NOMO-1 treated with DMSO at 0.1 percent for 48 hours (cell line): Measurements from ENCODE around the gene INSIG2.
"Not testable (repeated sequence)": the region's sequence is repeated elsewhere in the genome, so short reads cannot be mapped to it uniquely, and the experiment has no call there.

Experiments used
- DNase-seq: peaks from one replicate; lab custom pipeline; 2025; ENCODE audit not compliant: unreplicated experiment; lab: John Stamatoyannopoulos, UW

Gene INSIG2

DNA sequence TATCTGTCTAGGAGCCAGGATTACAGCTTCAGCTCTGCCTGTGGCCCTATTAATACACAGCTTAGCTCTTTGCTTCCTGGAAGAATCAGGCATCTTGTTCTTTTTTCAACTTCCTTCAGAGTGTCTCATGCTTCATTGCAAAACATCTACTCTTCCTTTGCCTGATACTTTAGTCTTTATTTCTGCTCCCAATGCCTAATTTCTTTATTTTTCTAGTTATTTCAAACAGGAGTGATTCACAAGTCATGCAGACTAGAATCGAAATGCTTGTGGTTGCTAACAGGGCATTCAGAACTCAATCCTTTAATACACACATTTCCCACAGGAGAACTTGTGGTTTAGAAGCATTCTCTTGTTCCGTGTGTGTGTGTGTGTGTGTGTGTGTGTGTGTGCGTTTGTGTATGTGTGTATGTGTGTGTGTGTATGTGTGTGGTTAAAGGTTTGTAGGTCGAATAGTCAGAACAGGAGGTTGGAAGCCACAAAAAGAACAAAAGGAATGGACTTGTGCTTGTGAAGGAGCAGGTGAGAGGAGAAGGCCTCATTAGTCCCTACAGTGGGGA is 28.3 kb upstream of the INSIG2 start:
- peak; percentile 32 for DNase-seq

DNA sequence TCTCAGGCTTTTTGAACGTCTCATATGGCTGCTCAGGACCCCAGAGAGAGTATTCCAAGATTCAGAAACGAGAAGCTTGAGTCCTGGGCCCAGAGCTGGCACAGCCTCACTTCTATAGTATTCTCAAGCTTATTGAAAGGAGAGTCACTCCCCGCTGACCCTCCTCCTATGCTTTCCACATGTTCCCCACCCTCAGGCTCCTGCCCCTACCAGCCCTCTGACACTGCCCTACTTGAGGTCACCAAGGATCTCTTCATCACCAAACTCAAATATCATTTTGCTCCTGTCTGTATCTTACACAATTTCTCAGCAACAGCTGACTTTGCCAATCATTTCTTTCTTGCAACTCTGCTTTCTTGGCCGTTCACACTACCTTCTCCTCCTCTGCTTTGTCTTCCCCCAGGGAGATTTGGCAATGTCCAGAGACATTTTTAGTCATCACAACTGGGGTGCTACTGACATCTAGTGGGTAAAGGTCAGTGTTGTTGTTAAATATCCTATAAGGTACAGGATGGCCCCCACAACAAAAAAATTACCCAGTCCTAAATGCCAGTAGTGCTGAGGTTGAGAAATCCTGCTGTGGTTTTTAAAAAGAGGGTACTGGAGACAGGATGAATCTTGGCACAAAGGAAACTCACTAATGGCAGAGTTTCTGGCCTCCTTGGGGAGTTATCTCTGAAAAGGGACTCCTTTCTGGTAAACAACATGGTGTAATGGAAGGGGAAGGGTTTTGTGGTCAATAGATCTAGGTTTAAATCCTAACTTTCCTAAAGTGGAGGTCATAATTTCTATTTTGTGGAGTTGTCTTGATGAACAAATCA is 26.9 kb upstream of the INSIG2 start:
- DNase-seq, result peak; percentile 80

DNA sequence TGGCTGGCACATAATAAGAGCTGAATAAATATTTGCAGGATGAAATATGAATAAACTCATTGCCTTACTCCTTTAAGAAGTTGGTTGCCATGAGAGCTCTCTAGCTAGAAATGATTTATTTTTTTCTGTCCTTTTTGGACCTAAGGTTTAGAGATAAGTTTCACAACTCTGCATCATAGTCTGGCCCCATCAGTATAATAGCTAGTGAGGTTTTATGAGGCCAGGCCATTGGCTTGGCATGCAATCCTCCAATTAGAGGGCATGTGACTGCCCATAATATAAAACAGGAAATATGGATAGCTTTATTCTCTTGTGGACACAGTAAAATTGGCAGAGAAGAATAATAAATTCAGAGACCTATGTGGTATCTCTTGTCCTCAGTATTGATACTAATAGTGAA is 26.2 kb upstream of the INSIG2 start:
- DNase-seq, result peak; percentile 53

DNA sequence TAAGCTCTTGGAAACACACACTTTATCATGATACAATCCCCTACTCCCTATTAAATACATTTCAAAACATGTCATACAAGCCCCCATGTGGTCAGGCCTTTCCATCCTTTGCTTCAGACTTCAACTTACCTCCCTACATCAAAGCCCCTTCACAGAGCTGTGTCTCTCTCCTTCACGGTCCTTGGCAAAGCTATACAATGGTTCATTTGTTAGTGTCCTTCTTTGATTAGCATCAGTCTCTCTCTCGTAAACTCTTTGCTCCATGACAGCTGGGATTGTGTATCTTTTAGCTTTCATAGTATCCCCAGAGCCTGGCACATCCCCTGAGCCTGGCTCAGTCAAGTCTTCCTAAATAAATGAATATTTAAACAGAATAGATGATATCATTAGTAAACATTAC is 25.6 kb upstream of the INSIG2 start:
- no peak for DNase-seq

DNA sequence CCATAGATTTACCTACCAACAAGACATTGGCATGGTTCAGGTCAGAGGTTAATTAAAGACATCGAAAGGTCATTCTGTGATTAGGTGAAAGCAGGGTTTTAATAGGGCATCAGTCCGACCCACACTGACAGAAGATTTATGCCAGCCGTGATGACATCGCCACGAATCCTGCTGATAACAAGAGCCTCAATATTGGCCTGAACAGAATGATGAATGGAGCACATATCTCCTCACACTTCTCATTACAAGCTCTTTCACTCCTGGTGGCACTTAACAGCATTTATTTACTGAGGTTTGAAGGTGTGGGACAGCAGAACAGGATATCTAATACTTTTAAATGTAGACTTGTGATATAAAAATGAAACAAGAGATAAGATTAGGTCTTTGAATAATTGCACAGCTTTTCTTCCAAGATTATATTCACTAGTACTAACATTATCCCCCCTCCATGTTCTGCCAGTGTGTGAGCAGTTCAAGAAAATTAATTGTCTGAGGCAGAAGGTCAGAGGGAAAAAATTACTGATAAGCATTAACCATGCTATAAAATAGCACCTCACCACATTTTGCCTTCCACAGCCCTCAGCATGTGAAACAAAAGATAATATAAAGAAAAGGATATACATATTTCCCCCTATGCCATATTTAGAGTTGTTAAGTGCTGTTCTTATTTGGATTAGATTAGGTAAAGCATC is 23.1 kb upstream of the INSIG2 start:
- no peak for DNase-seq

DNA sequence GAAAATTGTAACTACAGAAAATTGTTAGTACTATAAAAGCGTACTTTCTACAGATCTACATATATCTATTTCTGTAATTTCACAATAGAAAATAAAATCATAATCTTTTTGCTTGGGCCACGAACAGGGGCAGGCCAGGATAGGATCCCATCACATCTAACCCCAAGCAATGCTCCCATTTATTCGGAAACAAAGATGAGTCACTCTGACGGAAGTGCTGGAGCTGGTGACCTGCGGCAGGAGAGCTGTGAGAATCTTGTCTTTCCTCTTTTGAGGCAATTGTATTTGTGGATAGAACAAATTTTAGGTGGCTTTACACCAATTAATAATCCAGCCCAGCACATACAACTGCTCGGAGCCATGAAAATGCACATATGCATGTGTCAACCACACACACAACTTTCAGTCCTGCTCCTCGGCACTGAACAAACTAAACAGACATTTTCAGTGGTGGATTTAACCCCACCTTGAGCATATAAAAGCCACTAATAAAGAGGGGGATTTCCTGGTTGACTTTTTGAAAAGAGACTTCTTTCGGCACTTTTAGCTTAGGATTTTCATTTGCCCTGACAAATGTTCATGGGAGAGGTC is 22.3 kb upstream of the INSIG2 start:
- DNase-seq, result no peak

DNA sequence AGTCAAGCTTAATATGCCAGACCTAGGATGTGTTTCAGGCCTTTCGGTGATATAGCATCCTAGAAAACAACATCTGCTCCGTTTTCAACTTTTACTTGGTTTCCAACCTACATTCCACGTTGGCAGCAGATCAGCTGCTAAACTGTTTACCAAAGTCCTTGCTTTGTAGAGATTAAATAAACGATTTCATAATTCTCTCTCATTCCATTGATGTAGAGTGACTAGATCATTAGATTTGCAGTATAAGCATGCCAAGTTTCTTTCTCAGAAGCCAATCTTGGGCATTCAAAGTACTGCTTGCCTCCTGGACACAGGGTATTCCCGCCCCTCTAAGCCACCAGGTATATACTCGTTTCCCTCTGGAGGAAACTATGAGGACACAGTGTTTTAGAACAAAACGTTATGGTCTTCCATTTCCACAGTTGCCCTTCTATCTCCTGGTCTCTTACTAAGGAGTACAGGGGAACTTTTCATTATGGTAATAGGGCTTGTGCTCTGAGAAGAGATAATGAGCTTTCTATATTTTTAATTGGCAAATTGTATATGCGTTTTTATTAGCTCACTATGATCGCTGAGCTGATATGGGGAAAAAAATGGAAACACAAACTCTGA is 10.5 kb upstream of the INSIG2 start:
- DNase-seq, result no peak

DNA sequence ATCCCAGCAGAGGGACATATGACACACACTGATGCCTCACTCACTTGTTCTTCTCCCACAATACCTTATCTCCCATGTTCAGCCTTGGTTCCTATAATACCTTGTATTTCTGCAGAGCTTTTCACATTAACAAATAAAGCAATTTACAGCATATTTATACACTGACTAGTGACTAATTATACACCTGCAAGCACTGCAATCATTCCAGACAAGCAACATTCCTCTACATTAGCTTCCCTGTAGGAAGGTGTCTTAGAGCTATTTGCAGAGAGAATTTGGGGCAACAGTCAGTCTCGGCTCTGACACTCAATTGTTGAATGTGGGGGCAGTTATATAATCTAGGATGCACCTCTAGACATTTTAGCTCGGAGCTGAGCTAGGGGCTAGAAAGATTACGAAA is 9.5 kb upstream of the INSIG2 start:
- no peak for DNase-seq

DNA sequence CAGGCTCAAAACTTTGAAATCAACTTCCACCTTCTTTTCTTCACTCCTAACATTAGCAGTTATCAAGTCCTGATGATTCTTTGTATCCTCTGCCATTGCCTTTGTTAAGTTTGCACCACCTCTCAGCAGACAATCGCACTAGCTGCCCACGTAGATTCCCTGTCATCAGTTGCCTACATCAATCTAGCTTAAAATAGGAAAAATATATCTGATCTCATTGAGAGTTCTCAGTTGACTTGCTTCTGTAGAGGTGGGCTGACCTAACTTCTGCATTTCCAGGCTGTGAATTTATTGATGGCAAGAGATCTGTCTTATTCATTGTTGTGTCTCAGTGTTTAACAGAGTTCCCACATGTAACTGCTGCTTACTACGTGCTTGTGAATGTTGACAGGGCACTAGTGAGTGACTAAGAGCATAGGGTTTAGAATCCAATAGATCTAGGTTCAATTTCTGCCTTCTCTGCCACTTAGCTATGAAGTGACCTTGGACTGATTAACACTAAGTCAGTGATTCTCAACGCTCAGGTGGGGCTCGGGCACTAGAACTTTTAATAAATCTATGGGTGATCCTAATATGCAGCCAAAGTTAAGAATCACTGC is 3.7 kb upstream of the INSIG2 start:
- DNase-seq, result no peak

DNA sequence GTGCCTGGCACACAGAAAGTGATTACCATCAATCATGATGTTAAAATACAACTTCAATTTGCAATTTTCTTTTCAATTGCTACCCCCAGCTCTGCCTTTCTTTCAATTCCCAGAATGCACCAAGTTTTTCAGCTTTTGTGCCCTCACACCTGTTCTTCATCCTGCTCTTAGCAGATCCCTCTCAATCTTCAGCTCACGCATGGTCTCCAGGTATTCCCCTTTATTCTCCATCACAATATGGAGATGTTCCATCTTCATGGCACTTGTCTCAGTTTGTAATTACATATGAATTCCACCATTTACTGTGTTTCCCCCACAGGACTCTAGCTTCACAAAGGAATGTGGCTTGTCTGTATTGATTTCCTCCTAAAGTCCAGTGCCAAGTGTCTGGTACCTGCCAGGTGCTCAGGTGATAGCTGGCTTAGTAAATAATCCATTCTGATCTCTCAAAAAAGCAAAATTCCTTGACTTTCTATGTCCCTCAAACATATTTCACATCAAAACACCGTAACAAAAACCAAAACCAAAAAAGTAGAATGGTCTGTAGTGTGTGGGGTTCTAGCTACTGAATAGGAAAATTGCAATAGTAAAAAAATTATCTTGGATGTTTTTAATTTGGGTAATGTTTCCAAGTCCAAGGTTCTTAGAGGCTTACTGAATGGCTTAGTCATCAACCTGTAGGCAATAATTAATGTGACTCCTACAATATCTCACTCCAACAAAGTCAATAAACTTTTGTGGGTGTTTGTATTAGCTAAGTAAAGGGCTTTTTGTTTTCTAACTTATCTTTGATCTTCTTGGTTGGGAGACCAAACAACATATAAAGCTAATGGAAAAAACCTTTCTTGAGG is 2.9 kb upstream of the INSIG2 start:
- DNase-seq, result no peak

DNA sequence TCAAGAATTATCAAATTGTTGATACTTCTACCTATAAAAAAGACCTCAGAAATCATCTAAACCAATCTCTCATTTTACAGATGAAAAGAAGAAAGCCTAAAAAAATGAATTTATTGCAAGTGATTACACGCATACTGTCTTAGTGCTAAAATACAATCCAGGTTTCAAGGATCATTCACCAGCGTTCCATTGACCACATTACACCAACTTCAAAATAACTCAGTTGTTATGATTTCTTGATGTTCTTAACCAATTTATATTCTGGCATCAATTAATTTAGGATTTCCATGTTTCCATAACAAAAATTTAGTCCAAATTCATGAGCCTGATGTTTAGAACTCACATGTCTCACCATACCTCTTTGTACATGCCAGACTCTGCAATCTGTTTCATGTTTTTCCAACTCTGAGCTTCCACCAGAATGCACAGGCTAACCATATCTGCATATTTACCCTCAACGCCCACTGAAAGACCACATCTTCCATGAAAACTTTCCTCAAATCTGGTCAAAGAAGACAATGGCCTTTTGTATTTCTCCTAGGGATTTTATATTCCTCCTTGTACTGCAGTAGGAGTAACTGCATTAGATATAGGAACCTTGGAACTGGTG is 2.1 kb upstream of the INSIG2 start:
- DNase-seq, result no peak

DNA sequence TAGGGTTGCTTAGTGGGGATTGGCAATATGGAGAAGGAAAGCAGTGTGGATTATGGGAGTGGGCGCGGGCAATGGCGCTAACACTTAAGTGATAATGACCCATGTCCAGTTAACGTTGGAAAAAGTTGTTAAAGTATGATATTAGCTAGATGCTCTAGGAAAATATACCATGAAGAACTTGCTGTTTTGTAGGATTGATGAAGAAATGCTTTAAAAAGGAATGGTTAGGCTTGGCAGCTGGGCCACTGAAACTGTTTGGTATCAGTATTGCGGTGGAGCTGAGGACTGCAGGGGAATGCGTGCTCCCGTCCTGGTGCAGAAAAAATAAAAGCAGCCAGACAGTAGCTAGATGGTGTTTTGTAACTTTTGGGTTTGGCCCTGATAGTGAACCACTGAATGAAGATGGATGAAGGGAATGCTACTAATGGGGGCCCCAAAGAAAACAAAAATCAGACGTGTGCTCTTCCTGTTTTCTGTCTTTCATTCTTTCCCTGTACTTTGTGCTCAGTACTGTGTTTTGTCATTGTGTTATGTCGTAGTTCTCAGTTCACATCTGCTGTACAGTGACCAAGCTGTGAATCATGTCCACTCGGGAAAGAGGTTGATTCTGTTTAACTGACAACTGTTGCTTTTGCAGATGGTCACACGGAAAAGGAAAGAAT is 999 bp downstream of the INSIG2 start:
- peak; percentile 51 for DNase-seq

DNA sequence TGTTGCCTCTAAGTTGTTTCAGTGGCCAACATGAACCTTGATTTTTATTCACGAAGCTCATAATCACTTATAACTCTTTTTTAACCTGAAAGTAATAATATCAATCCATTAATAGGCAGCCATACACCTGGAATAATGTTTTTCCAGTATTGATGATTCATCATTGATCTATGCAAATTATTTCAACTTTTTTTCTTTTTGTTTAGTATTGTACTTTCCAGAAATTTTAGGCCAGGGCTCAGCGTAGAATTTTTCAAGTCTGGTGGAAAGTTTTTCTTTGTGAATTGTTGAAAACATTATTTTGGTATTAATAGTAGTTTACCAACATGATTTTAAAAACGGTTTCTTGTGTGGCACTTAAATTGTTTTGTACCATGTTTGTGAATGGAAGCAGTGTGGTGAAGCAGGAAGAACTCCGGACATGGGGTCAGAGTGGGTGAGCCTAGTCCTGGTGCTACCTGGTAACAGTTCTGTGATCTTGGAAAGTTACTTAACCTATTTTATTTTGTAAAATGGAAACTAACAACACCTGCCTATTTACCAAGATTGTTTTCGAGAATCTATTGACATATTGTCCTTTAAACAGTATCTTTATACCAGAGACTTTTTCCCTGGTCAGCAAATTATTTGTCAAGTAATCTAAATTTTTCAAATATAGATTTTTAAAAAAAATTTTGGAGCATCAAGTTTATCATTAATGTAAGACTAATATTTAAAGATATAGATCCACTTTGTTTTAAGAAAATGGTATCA is 2.3 kb downstream of the INSIG2 start:
- DNase-seq, result no peak

DNA sequence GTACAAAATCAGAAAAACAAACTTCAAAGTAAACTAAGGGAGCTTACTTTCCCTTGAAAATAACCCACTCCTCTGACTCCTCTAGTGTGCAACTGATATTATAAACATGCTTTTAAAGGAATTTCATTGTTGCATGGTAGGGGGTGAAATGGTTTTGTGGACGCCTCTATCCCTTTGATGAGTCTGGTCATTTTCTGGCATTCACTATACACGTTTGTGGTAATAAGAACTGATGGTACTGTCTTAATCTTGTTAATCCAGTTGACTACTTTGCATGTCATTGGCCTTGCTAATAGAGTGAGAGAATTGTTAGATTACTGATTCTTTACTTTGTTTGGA is 2.8 kb downstream of the INSIG2 start:
- DNase-seq, result no peak

DNA sequence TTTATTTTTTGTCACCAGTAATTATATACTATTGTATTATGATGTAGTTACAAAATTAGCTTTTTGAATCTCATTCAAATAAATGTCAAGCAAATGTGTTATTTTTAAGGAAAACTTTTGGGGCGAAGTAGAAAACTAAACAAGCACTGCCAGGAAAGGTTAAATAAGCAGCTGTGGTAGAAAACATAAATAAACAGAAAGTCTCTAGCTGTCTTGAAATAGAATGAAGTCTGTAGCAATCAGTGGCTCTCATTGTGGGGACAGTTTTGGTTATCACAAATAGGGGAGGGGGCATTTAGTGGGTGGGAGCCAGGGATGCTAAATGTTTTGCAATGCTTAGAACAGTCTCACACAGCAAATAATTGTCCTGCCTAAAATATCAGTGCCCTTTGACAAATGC is 3.4 kb downstream of the INSIG2 start:
- DNase-seq, result no peak

DNA sequence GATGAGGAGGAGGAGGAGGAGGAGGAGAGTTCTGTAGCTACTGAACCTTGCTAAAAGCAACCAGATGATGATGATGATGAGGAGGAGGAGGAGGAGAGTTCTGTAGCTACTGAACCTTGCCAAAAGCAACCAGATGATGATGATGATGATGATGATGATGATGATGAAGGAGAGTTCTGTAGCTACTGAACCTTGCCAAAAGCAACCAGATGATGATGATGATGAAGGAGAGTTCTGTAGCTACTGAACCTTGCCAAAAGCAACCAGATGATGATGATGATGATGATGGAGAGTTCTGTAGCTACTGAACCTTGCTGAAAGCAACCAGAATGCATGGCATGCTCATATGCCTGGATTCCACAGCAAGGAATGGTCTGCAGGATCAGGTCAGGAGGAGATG is 5.8 kb downstream of the INSIG2 start:
- DNase-seq, result not testable (repeated sequence)

DNA sequence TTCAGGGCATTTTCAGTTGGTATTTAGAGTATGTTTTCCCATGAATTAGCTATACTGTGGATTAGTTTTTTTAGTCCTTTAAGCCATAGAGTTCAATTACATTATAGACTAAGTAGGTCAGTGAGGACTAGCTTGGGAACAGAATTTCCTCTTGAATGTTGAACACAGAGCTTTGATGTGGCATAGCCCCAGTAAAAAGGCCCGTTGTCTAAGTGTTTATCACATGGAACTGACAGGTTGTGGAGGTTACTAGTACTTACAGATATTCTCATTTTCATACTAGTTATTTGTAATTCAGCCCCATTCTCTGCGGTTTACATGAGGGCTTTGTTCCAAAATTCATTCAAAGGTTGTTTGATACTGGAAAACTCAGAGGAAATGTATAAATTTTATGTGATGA is 6.2 kb downstream of the INSIG2 start:
- no peak for DNase-seq

DNA sequence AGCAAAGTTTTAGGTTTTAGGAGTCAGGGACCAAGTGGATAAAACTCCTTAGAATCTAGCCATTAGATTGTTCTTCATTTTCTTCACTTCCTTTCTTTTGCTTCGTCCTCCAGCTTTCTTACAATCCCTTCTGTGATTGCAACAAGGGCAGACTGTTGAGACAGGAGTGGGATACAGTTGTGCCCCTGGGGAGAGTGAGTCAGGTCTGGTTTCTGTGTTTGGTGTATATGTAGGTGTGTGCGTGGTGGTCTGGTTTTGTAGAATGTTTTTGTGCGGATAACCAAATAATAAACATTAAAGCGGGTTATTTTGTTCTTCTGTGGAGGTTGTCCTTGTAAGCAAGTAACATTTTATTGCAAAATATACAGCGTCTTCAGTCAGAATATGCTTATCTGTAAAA is 7.3 kb downstream of the INSIG2 start:
- DNase-seq, result peak; percentile 5

DNA sequence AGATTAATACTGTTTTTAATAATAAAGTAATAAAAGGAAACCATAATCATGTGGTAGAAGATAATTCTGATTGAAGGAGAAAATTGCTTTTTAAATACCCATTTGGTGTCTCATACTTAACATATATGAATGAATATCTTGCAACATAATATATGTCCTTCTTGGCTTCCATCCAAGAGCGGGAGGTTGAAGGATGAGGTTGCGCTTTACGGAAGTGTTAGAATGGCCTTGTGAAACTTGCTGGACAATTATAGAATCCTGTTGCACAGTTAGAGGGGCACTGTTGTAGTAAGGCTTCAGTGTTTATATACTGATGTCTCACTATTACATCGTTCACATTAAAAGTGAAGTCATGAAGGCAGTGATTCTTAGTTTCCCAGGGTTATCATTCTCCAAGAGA is 9.4 kb downstream of the INSIG2 start:
- DNase-seq, result peak; percentile 95
